Spleen (tissue), 7 donors: ENCODE measurements around the gene GATA3.

Experiments
- CTCF ChIP-seq, 11 experiments: fragments of 200-600 bp in 7 of 11; fragments of 450-650 bp in 4 of 11; sonication (generic) in 4 of 11; IDR thresholded peaks in 8 of 11; conservative IDR thresholded peaks in 3 of 11; 1 replicate in 7 of 11; 2 replicates in 4 of 11; pipeline versions ENCODE4 v1.4.0 to v1.8.0; 2016 to 2021; ENCODE audit warnings: antibody characterized with exemption in 11 of 11, inconsistent platforms in 4 of 11, mild to moderate bottlenecking in 1 of 11
- POLR2AphosphoS5 ChIP-seq, 3 donors: sonication (generic); formaldehyde crosslinking; IDR thresholded peaks; one replicate each; pipeline ENCODE4 v1.5.1; 2017; ENCODE audit warnings: antibody characterized with exemption in 3 of 3
- donor health status: DM: no; HTN: no; CAD: no; lungs with moderate emphysema.
- donor health status: DM: no; HTN: no; CAD: no.
- donor health status: DM: no; HTN: no; CAD: no.

DNA sequence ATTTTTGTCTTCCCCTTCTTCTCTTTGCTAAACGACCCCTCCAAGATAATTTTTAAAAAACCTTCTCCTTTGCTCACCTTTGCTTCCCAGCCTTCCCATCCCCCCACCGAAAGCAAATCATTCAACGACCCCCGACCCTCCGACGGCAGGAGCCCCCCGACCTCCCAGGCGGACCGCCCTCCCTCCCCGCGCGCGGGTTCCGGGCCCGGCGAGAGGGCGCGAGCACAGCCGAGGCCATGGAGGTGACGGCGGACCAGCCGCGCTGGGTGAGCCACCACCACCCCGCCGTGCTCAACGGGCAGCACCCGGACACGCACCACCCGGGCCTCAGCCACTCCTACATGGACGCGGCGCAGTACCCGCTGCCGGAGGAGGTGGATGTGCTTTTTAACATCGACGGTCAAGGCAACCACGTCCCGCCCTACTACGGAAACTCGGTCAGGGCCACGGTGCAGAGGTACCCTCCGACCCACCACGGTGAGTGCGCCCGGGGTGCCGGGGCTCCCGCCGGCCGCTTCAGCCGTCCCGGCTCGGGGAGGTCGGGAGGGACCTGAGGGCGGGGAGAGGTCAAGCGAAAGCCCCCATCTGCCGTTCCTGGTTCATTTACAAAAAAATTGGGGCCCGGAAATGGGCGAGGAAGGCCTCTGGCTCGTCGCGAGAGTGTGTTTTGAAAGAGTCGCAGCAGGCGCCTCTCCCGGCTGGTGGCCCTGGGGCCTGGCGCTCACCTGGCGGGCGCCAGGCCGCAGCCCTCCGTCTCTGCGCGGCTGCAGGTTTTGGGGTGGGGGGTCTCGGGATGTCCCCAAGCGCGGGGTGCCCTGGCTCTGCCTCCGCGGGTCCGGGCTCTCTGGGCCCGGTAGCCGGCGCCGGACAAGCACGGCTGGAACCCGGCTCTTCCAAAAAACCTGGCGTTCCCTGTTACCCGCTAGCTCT lies 1.2 kb downstream of the GATA3 start:
- TF ChIP-seq CTCF (IDR thresholded peaks at IDR 0.05 in 8 of 11, conservative IDR thresholded peaks at IDR 0.05 in 3 of 11), result no peak
- TF ChIP-seq POLR2AphosphoS5 (IDR thresholded peaks at IDR 0.05), result peak; percentile 32 to 71 (median 67)
